CD4-positive, alpha-beta T cell treated with Interleukin-6 for 4 hours (primary cell): ENCODE measurements around the gene YOD1.
A peak's percentile ranks its signal among the peaks of the same experiment; 100 is the strongest.

Experiments
- DNase-seq: peaks from one replicate; pipeline ENCODE4 v3.0.0-alpha.2; 2020; ENCODE audit warnings: mixed read lengths

The YOD1 gene

GRCh38 chr1:207071426-207071825 lies 20.4 kb upstream of the YOD1 start:
- no peak for DNase-seq

DNA sequence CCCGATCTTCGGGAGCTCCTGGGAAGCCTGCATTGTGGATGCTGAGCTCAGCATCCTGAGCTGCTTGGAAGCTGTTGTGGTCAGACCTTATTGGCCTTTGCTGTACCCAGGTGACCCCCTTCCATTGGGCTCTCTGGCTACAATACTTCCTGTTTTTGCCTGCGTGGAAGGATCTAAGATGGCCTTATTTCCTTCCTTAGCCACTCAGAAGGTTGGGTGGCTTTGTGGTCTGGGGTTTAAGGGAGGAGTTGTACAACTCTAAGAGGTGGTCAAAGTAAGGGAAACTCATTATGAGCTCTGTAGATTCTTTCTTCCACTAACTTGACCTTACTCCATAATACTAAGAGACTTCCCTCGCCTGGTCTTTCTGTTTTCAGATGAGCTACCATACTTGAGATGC lies 19.8 kb upstream of the YOD1 start:
- no peak for DNase-seq

GRCh38 chr1:207069858-207070506 lies 19.0 kb upstream of the YOD1 start:
- no peak for DNase-seq

- peak; percentile 21 for DNase-seq
These were observed 18.1 kb upstream of the YOD1 start for GRCh38 chr1:207069061-207069460.

DNA sequence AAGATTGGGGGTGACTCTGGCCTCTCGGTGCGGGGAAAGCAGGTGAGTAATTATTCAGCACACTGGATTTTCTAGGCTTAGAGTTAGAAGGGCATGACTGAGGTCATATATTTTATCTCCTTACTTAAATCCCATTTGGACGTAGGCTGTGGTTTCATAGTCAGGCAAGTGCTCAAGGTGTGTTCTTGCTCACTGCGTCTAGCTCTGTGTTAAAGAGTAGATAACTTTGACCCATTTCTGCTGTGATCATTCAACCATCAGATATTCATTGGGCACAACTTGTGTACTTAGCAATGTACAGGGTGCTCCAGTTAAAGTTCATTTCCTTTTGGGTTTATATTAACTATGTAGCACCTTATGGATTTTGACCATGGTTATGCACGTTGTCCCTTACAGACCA lies 16.7 kb upstream of the YOD1 start:
- DNase-seq: no peak

DNA sequence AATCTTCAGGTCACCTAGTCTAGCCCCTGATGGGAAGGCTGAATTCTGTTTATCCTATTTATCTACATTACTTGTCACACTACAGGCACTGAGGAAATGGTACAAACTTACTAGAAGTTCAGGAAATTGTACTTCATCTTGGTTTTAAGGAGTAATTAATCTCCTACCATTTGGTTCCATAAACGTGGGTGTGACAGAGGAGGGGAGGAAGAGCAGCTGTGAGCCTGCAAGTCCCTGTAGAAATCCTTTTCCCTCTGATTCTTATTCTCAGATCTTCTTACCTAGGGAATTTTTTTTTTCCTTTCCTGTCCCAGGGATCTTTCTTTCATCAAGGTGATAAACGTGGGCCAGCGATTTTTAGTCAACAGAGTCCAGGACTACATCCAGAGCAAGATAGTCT lies 16.2 kb upstream of the YOD1 start:
- DNase-seq: no peak

DNA sequence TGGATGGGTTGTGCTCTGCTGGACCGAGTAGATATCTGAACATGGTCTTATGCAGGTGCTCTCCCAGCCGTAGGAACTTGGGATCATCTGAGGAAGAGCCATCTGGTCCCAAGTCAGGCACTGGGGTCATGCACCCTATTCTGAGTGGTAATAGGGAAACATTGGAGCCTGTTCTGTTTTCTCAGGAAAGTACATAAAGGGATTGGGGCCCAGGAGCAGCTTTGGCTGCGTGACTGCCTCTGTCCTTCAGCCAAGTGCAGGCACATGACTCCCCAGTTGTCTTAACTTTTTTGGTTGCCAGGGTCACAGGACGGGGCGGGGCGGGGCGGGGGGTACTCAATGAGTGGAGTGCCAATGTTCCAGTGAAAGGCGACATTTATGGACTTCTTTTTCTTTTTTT lies 13.6 kb upstream of the YOD1 start:
- DNase-seq: no peak

- DNase-seq: no peak
These were observed 12.0 kb upstream of the YOD1 start for GRCh38 chr1:207063014-207063413.

GRCh38 chr1:207062058-207062457 lies 11.1 kb upstream of the YOD1 start:
- DNase-seq: no peak

DNA sequence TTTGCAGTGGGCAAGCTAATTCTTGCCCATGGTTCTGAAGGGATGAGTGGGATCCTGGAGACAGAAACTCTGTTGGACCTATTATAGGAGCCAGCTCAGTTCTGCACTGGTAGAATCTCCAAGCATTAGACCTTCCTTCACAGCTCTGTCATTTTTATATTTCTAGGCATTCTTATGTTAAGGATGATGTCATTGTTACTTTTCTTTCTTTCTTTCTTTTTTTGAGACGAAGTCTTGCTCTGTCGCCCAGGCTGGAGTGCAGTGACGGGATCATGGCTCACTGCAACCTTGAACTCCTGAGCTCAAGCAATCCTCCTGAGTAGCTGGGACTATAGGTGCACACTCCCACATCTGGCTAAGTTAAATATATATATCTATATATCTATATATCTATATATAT lies 9.6 kb upstream of the YOD1 start:
- DNase-seq: no peak

- no peak for DNase-seq
These were observed 8.9 kb upstream of the YOD1 start for GRCh38 chr1:207059881-207060280.

DNA sequence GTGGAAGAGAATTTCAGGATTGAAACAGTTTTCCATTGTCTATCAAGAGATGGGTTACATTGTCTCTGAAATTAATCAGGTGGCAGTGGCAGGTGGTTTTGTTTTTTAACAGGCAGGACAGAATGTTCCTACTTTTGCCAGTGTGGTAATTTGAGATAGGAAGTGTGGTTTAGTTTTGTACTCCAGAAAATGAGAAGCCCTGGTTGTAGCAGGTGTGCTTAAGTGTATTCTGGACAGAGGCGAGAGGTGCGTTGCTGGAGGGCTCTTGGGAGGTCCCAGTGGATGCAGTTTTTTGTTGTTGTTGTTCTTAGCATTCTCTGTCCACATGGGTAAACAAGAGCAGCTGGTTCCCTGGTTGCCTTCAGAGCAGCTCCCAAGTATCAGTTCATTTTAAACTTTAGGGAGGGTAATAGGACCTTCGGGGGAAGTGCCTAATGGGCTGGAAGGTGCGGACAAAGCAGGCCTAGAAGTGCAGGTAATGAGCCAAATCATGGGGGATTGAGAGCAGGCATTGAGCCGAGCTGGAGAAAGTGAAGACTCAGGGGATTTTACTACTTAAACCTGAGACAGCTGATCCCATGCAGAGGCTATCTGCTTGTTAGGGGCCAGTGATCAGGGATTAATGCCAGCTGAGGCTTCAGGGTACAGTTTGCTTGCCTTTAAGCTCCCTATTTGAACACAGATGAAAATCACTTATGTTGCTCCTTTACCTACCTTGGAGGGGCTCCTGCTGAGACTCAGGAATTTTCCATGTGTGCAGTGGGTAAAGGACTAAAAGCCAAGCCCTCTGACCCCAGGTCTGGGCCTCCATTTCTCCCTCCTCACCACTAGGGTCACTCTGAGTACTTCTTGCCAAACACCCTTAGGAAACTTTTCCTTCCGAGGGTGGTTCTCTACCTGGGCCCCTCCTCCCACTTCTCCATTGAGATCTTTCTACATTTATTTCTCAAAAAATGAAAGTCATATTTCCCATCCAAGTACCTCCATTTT lies 8.2 kb upstream of the YOD1 start:
- DNase-seq: no peak

- DNase-seq: no peak
These were observed 7.2 kb upstream of the YOD1 start for GRCh38 chr1:207058252-207058651.

- DNase-seq: no peak
These were observed 5.7 kb upstream of the YOD1 start for GRCh38 chr1:207056673-207057072.

DNA sequence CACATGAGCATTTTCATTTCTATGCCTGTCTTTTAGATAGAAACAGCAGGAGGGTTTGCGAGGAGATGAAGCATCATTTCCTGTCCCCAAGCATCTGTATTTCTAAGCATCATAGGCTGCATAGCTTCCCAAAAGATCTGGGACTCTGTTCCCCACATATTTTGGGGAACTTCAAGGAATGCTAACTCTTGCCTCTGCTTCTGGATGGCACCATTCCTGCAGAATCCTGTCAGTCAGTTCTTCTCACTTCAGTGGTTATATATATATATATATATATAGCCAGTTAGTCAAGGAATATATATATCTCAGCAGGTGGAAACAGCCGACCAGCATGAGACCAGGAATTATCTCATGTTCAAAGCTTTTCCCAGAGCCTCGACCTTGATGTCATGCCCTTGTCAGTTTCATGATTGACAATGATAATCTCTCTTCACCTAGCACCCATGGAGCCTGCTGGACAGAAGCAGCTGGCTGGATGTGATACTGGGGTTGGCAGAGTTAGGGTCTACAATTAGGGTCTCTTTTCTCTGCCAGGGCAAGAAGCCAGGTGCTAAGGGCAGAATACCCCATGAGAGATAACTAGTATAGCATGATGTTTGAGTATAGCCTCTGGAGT lies 4.5 kb upstream of the YOD1 start:
- no peak for DNase-seq

DNA sequence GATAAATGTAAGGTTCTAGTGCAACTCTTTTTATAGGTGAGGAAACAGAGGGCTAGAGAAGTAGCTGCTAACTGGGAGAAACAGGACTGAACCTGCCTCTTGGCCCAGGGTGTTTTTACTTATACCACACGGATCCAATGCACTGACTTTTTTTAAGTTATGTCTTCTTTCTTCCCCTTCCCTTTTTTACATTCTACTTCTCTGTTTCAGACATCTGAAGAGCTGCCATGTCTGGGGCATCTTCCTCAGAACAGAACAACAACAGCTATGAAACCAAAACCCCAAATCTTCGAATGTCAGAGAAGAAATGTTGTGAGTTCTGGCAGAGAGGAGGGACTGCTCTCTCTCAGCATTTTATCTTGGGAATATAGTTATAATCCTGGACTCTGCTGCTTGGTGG lies 3.5 kb upstream of the YOD1 start:
- no peak for DNase-seq

- peak; percentile 98 for DNase-seq
These were observed 2.1 kb upstream of the YOD1 start, which contains the start of gene PFKFB2 for GRCh38 chr1:207052911-207053769. Gene PFKFB2, plus strand, starts transcription at chr1:207053275. Its CDS starts 1,443 bp downstream, at chr1:207054718.

DNA sequence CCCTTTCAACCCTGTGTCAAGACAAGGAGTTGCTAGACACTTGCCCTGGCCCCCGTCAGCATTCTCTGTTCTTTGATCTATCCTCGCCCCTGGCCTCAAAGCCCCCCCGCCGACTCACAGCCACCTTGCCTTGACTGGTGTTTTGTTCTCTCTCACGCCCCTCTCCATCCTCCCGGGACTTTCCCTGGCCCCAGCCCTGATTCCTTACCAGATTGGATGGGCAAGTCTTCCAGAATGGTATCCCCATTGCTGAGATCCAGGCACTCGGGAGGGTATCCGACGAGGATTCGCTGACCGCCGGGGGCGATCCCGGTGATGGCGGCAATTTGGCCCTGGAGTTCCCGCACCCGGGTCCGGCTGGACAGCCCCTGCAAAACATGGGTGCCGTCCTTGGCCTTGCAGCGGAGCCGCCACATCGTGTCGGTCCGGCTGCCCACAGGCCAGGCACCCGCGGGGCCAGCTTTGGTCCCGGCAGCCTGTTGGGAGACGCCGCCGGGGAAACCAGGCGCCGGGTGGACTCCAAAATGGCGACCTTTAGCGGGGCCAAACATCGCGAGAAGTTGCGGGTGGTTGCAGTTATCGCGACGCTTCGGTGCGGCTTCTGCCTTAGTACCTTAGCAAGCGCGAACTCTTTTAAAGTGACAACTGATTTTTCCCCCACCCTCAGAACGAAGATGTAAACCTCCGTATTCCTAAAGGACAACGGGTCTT lies 373 bp downstream of the YOD1 start:
- DNase-seq: peak; percentile 90

GRCh38 chr1:207049974-207050391 lies 1.0 kb downstream of the YOD1 start:
- peak; percentile 69 for DNase-seq

DNA sequence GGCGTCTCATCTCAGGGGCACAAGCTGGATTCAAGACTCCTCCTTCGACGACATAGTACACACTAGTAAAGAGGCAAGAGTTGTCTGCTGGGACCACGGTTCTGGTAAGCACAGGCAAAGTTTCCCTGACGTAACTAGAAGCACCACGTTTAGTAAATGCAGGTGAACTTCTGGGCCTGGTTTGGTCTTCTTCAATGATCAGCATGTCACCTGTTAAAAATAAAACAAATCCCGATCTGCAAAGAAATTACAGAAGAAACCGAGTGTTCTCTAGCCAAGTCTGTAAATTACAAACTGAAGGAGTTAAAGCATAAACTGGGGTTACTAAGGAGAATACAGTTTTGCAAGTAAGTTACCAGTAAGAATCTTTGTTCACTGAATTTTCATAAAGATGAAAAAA lies 1.5 kb downstream of the YOD1 start:
- no peak for DNase-seq

DNA sequence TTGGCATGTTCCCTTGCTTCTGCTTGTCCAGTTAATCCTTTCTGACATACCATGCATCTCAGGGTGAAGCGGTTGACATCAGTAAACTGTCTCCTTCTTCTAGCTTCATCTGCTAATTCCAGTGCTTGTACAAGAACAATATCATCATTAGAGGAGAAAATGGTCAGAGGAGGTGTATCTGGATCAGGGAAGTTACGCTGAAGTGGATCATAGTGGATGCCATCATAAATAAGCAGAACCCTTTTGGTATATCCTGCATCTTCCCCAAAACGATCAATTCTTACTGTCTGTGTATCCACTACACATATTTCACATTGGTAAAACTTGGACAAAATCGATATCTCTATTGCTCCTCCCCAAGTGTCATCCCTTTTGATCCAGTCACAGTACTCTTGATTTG lies 2.0 kb downstream of the YOD1 start:
- no peak for DNase-seq

DNA sequence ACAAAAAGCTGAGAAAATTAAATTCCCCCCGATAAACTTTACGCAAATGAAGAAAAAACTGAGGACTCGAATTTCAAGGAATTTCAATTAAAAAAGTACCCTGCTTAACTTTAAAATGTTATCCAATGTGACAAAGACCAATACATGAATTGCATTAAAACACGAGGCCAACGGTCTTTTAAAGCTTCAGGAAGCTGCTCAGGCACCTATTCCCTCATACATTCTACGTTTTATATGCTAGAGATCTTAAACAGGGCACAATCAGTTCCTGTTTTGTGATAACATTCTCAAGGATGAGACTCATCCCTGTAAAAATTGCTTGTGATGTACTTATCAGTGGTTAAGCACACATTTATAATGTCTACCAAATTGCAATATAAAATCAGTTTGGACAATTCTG lies 3.0 kb downstream of the YOD1 start:
- no peak for DNase-seq
